AG09319 (cell line): ENCODE measurements around the gene OSBPL7.

Experiments
- DNase-seq: peaks from one replicate; pipeline ENCODE4 v3.0.0-alpha.2; 2010; ENCODE audit warnings: low read depth; ENCODE audit errors: extremely low read depth
- TF ChIP-seq, protein P1 (sequence below): IDR thresholded peaks from 2 replicates; pipeline ENCODE4 v1.5.1; 2011; ENCODE audit warnings: low read depth, mild to moderate bottlenecking, inconsistent platforms, low read length, moderate library complexity

OSBPL7 gene

DNA sequence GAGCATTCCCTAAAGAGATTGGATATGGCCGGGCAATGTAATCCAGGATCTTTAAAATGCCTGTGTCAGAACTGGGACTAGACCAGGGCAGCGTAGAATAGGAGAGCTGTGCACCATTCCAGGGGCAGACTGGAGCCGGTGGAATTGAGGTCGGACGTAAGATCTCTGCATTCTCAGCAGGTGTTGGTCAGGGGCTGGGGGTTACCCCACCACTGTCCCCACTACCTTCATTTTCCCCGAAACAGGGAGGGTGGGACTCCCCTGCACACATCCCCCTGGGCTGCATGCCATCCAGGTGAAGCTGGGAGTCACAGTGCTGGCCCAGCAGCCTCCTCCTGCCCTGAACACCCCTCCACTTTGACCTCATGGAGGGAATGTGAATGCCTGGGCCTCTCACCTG lies 17.8 kb downstream of the OSBPL7 start:
- DNase-seq = no peak
- TF ChIP-seq, protein P1, sequence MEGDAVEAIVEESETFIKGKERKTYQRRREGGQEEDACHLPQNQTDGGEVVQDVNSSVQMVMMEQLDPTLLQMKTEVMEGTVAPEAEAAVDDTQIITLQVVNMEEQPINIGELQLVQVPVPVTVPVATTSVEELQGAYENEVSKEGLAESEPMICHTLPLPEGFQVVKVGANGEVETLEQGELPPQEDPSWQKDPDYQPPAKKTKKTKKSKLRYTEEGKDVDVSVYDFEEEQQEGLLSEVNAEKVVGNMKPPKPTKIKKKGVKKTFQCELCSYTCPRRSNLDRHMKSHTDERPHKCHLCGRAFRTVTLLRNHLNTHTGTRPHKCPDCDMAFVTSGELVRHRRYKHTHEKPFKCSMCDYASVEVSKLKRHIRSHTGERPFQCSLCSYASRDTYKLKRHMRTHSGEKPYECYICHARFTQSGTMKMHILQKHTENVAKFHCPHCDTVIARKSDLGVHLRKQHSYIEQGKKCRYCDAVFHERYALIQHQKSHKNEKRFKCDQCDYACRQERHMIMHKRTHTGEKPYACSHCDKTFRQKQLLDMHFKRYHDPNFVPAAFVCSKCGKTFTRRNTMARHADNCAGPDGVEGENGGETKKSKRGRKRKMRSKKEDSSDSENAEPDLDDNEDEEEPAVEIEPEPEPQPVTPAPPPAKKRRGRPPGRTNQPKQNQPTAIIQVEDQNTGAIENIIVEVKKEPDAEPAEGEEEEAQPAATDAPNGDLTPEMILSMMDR = no peak

DNA sequence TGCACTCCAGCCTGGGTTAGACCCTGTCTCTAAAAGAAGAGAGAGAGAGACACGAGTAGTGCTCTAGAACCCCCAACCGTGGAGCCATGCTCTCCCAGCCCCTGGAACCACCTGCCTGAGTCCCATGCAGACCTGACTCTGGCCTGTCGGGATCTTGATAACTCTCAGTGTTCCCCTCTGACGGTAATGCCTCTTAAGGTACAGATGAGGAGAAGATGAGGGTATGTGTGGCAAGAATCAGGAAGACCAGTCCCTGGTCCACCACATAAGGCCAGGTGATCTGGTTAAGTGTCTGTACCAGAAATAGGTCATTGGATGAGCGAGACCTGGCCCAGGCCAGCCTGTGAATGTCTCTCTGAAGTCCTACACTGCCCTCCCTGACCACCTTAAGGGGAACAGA lies 18.4 kb downstream of the OSBPL7 start:
- DNase-seq = no peak
- TF ChIP-seq, protein P1 = no peak

DNA sequence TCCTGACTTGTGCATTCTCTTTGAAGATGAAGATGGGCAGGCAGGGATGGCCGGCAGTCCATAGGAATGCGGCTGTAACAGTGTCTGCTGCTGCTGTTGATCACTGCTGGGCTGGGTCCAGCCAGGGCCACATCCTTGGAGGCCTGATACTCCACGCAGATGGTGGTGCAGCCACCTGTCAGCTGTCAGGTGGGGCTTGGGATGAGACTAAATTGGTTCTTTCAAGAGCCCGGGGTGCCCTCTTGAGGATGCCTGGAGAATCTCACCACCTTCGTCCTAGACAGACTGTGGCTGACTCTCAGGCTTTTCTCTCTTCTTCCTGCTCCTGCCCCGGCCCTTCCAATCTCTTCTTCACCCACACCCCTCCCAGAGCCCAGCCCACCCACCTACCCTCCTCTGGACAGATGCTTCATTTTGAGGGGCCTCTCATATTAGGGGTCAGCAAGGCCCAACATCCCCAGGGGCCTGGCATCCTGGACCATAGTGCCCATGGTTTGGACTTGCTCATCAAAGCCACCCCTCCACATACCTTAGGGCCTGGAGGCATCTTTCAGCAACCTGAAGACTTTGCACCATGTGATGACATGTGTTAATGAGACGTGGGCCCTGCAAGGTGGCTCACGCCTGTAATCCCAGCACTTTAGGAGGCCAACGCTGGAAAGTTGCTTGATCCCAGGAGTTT lies 19.1 kb downstream of the OSBPL7 start:
- DNase-seq = no peak
- TF ChIP-seq, protein P1 = peak; percentile 67

DNA sequence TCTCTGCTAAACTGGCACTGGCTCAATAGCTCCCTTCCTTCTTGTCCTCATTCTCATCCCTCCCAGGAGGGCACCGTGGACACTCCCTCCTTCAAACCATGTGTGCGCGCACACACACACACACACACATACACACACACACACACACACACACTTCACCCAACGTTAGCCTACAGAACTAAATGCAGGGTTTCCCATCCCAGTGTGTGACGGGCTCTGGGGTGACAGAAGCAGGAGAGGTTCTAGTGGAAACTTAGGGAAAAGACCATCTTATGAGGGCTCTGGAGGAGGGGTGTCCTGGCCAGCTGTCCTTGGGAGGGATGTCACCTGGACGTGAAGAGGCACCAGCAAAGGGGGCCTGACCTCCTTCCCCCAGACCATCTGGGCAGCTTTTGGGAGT lies 19.7 kb downstream of the OSBPL7 start:
- no peak for DNase-seq
- TF ChIP-seq, protein P1 = no peak

DNA sequence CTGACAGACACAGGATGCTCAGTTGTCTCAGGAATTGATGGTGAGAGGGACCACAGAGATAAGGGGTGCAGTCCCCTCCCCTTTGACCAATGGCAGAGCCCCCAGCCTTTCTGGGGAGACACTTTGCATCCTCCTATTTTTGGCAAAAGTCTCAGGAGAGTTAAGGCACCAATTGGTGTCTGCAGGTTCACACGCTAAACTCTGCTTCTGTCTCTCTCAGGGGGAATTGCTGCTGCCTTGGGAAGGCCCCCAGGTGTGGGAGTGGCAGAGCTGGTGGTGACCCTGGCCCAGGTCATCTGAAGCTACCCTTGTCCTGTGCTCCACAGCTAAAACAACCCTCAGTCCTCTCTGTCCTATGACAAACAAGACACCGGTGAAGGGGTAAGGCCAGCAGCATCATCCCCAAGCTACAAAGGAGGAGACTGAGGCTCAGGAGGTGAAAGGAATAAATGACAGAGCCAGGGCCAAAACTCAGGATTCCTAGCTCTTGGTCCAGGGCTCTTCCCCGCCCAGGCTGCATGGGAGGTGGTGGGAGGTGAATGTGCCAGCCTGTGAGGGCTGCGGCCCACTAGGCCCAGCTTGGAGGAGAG lies 20.3 kb downstream of the OSBPL7 start:
- no peak for DNase-seq

DNA sequence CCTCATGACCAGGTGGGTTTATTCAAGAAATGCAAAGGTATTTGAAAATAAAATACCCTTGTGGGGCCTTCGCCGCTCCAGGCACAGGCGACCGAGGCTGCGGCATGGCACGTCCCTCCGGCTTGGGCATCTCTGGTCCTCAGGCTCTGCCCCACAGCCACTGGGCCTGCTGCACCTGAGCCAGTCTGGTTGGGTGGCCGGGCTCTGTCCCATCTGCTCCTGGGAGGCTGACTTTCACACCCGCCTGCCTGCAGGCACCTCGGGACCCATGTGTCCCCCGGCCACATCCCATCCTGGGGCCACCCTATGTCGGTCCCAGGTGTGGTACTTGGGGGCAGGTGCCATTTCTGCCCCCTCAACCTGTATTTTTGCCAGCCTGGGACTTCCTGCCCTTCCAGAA lies 20.9 kb downstream of the OSBPL7 start:
- no peak for DNase-seq
- TF ChIP-seq, protein P1 = no peak

More for the DNA sequence above, 20.3 kb downstream of the OSBPL7 start:
- TF ChIP-seq, protein P1 = no peak

DNA sequence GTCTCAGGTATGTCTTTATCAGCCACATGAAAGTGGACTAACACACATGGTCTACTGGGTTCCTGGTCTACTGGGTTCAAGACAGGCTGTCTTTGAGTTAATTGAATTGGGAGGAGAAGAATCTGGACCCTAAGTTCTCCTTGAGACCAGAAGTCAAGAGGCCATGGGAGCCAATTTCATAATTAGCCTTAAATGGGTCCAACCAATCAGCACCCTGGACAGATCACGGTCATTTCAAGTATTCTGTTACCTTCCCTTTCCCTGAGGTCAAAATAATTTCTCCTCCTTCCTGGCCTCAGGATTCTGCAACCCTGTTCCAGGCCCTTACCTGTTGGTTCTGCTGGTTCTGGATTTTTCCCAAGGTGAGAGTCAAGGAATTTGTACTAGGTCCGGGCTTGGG lies 23.8 kb downstream of the OSBPL7 start:
- DNase-seq = no peak
- TF ChIP-seq, protein P1 = no peak
